HepG2 (cell line): ENCODE data around the gene BCL2. TPM values are rescaled to one million over a fixed set of nuclear protein-coding genes. Genes with fewer than 3 reads are reported as not detected.

Experiments used
- ATAC-seq: fragments of 200-7000 bp; cut with Tn5 transposase; 3 replicates; pipeline ENCODE4 v1.9.1; 2020; ENCODE audit warnings: mild to moderate bottlenecking, moderate library complexity
- BruUV-seq: library from RNA; stranded (reverse); fragments of 400-500 nt; replicated peaks from 2 replicates; lab custom pipeline; 2021; lab: Mats Ljungman, UMichigan
- CTCF ChIA-PET: fragments of 300-600 bp; formaldehyde crosslinking; extraction: SDS; loops from one replicate; lab custom pipeline; 2021; ENCODE audit warnings: low total read pairs, inconsistent platforms, low intra/inter-chr PET ratio; lab: Yijun Ruan, JAX
- POLR2A ChIA-PET: fragments of 350-600 bp; sonication (Branson Sonifier 250); formaldehyde crosslinking; loops from one replicate; lab custom pipeline; 2020; ENCODE audit warnings: antibody characterized with exemption, inconsistent platforms; lab: Yijun Ruan, JAX
- DNase-seq: peaks from one replicate; pipeline ENCODE4 v3.0.0-alpha.2; 2015; ENCODE audit warnings: low spot score
- FAIRE-seq: peaks from 3 replicates; lab custom pipeline; 2011; peaks lifted over from hg19 to GRCh38; lab: Jason Lieb, UNC
- H2AFZ ChIP-seq: one replicate; pipeline ENCODE4 v1.6.1; 2011; ENCODE audit warnings: low read length, inconsistent platforms
- H3K27ac ChIP-seq: fragments of 300-600 bp; 3 replicates; pipeline ENCODE4 v1.8.0; 2011; ENCODE audit warnings: mixed run types, mild to moderate bottlenecking, mixed read lengths, low read length, inconsistent platforms; ENCODE audit not compliant: insufficient read depth; ENCODE audit errors: extremely low read length
- H3K27me3 ChIP-seq, 2 experiments: fragments of 200-600 bp in 1 of 2; 2 replicates in 1 of 2; 3 replicates in 1 of 2; pipeline versions ENCODE4 v1.6.0 to v1.8.0; 2011; ENCODE audit warnings: low read length in 2 of 2, mild to moderate bottlenecking in 2 of 2, moderate library complexity in 2 of 2, inconsistent platforms in 1 of 2; ENCODE audit not compliant: insufficient read depth in 2 of 2, control insufficient read depth in 1 of 2
- H3K36me3 ChIP-seq, 2 experiments: fragments of 200-600 bp in 1 of 2; replicated peaks in 1 of 2; 2 replicates in 1 of 2; 3 replicates in 1 of 2; pipeline versions ENCODE4 v1.5.1 to v1.8.0; 2011; ENCODE audit warnings: low read length in 2 of 2, inconsistent platforms in 1 of 2; ENCODE audit not compliant: insufficient read depth in 2 of 2, control insufficient read depth in 1 of 2
- H3K4me1 ChIP-seq: 2 replicates; pipeline ENCODE4 v1.5.1; 2012; ENCODE audit warnings: low read length, inconsistent platforms; ENCODE audit not compliant: insufficient read depth
- H3K4me2 ChIP-seq: 2 replicates; pipeline ENCODE4 v1.6.0; 2011; ENCODE audit warnings: low read depth, low read length, inconsistent platforms
- H3K4me3 ChIP-seq, 3 experiments: fragments of 200-600 bp in 1 of 3; sonication (generic), shearing (Covaris generic) in 1 of 3; replicated peaks in 1 of 3; 2 replicates each; pipeline ENCODE4 v1.5.1; 2011 to 2016; ENCODE audit warnings: low read length in 3 of 3, inconsistent platforms in 2 of 3, low read depth in 2 of 3, mild to moderate bottlenecking in 2 of 3, control low read depth in 1 of 3, mixed read lengths in 1 of 3; ENCODE audit not compliant: insufficient read depth in 1 of 3
- H3K79me2 ChIP-seq: one replicate; pipeline ENCODE4 v1.6.1; 2011; ENCODE audit warnings: low read length, inconsistent platforms; ENCODE audit not compliant: insufficient read depth
- H3K9ac ChIP-seq: 2 replicates; pipeline ENCODE4 v1.6.0; 2011; ENCODE audit warnings: mild to moderate bottlenecking, low read depth, low read length, inconsistent platforms; ENCODE audit not compliant: insufficient read depth
- H3K9me3 ChIP-seq: 2 replicates; pipeline ENCODE4 v1.5.1; 2012; ENCODE audit warnings: mild to moderate bottlenecking, low read length
- H4K20me1 ChIP-seq: 2 replicates; pipeline ENCODE4 v1.6.0; 2011; ENCODE audit warnings: inconsistent platforms, mild to moderate bottlenecking, low read length, moderate library complexity; ENCODE audit not compliant: insufficient read depth
- JUND ChIP-seq: sonication (generic); formaldehyde crosslinking; IDR thresholded peaks from 2 replicates; pipeline ENCODE4 v1.8.0; 2022; ENCODE audit warnings: mild to moderate bottlenecking, missing genetic modification reagents
- MAFG ChIP-seq: sonication (generic); formaldehyde crosslinking; IDR thresholded peaks from 2 replicates; pipeline ENCODE4 v1.5.1; 2020; ENCODE audit warnings: mild to moderate bottlenecking, missing genetic modification reagents
- PATZ1 ChIP-seq: sonication (generic); formaldehyde crosslinking; IDR thresholded peaks from 2 replicates; pipeline ENCODE4 v1.4.0; 2020; ENCODE audit warnings: missing genetic modification reagents
- WGBS: methylation state at CpG from one replicate; pipeline ENCODE4 v1.1.6; 2017; ENCODE audit warnings: low lambda C conversion rate; 5-methylcytosine and 5-hydroxymethylcytosine counted together
- in situ Hi-C: cut with HindIII; loops from 2 replicates; pipeline ENCODE4 v1.10.0; 2017; ENCODE audit warnings: low pct_unique_long_range_greater_than_20kb; ENCODE audit not compliant: extremely low pct_ligation_motif_present
- intact Hi-C: fragments of 100-400 bp; cut with micrococcal nuclease; formaldehyde crosslinking; loops from one replicate; pipeline ENCODE4 v1.10.0; 2022; ENCODE audit not compliant: unreplicated experiment
- polyA plus RNA-seq, 8 experiments: library from polyadenylated mRNA; depleted of rRNA in 3 of 8; stranded (reverse) in 7 of 8; unstranded in 1 of 8; fragments of >200 nt; fragmentation: Illumina TruSeq in 4 of 8; extraction: Trizol in 4 of 8; gene quantifications; 2 replicates each; pipeline versions ENCODE4 v1.2.1 to v1.2.3, GENCODE V29; 2011 to 2016; ENCODE audit warnings: low read depth in 4 of 8, missing spikeins in 1 of 8, mixed read lengths in 1 of 8; ENCODE audit not compliant: insufficient read depth in 1 of 8
- total RNA-seq, 5 experiments: library from RNA; depleted of rRNA; stranded (reverse); fragments of >200 nt; fragmentation: Illumina TruSeq; extraction: Trizol; gene quantifications; 2 replicates each; pipeline ENCODE4 v1.2.3, GENCODE V29; 2016; ENCODE audit warnings: low read depth in 1 of 5
- TF ChIP-seq, protein P1 (sequence below): sonication (generic); formaldehyde crosslinking; conservative IDR thresholded peaks from 2 replicates; pipeline ENCODE4 v1.8.0; 2022; ENCODE audit warnings: low read depth, missing genetic modification reagents

The BCL2 gene
- total and polyA plus RNA-seq, 2 of the 13 experiments (the other 11 are each of a cell fraction or from before 2014, with no cell fraction given): 0.07 to 0.53 TPM

DNA sequence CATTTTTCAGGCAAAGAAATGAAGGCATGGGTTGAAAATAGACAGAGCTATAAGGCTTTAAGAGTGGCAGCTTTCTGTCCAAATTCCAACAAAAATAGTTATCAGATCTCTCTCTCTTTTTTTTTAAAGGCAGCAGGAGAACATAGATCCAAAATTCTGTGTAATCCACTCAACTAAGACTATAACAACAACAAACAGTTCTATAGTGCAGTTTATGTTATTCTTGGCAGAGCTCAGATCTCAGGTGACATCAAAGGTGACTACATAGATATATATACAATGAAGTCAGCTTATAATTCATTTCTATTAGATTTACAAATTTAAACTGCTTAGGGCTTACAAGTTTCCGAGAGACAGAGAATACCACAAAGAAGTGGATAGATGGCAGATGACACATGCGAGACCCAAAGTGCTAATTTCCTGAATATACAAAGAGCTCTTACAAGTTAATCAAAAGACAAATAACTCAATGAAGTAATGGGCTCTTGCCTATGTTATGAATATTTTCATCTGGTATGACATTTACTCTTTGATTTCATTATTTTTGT, 223.2 kb downstream of the BCL2 start:
- Histone ChIP-seq H3K4me1 (no peaks in the 10 kb centered on the region), H3K9ac (no peak overlapping the region)
- no peak for FAIRE-seq
- no peak for DNase-seq
- TF ChIP-seq, protein P1, sequence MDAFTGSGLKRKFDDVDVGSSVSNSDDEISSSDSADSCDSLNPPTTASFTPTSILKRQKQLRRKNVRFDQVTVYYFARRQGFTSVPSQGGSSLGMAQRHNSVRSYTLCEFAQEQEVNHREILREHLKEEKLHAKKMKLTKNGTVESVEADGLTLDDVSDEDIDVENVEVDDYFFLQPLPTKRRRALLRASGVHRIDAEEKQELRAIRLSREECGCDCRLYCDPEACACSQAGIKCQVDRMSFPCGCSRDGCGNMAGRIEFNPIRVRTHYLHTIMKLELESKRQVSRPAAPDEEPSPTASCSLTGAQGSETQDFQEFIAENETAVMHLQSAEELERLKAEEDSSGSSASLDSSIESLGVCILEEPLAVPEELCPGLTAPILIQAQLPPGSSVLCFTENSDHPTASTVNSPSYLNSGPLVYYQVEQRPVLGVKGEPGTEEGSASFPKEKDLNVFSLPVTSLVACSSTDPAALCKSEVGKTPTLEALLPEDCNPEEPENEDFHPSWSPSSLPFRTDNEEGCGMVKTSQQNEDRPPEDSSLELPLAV (CRISPR knock-in tag): no peak
- TF ChIP-seq JUND (CRISPR knock-in tag) (no peak), PATZ1 (CRISPR knock-in tag) (no peak), MAFG (CRISPR knock-in tag) (no peak)
- TF ChIP-seq, all 625 proteins: peak for 0
- H3K27me3 ChIP-seq: peaks cover 0 to 1% of the 10 kb centered on the region in 2 experiments; a peak in 2 of 5 replicates
- no peak for ATAC-seq
- no peaks in the 10 kb centered on the region for H3K9me3 ChIP-seq
- no peaks in the 10 kb centered on the region for H4K20me1 ChIP-seq
- in situ Hi-C loops: no loop called here
- intact Hi-C loops: no loop called here
- no peak overlapping the region for H2AFZ ChIP-seq
- H3K4me2 ChIP-seq: no peak overlapping the region
- WGBS: 78% methylated on average over 2 of the region's 2 CpGs
- H3K36me3 ChIP-seq: no peaks in the 10 kb centered on the region
- H3K79me2 ChIP-seq: no peaks in the 10 kb centered on the region
- CTCF ChIA-PET: no interaction called here
- POLR2A ChIA-PET: no interaction called here
- BruUV-seq: no TSS peak
- no peak overlapping the region for H3K4me3 ChIP-seq
- H3K27ac ChIP-seq: no peak overlapping the region
